Ovary (tissue), 3 donors: ENCODE data around the gene RND1.

ENCODE experiments used
- CTCF ChIP-seq, 3 donors: fragments of 450-650 bp in 2 of 3; fragments of 200-600 bp in 1 of 3; IDR thresholded peaks; one replicate each; pipeline versions ENCODE4 v1.5.1 to v1.8.0; 2016 to 2022; ENCODE audit warnings: antibody characterized with exemption in 3 of 3, mild to moderate bottlenecking in 1 of 3
- EP300 ChIP-seq: sonication (generic); formaldehyde crosslinking; IDR thresholded peaks from one replicate; pipeline ENCODE4 v1.6.1; 2017; ENCODE audit warnings: antibody characterized with exemption
- POLR2A ChIP-seq: fragments of 450-650 bp; IDR thresholded peaks from one replicate; pipeline ENCODE4 v1.6.1; 2017; ENCODE audit warnings: antibody characterized with exemption, mild to moderate bottlenecking, moderate library complexity
- donor health status: DM: no; HTN: no; CAD: no.

- no peak for TF ChIP-seq CTCF (IDR thresholded peaks at IDR 0.05)
- TF ChIP-seq POLR2A = no peak
- TF ChIP-seq EP300 = no peak
Observed at GRCh38 chr12:48889679-48890078, 24.0 kb upstream of the RND1 start.
